Nucleus accumbens (tissue), 56 donors: ENCODE data around the gene SBF1.

Experiments used
- DNase-seq, 56 donors: peaks; one replicate each; lab custom pipeline; 2025; lab: John Stamatoyannopoulos, UW

The SBF1 gene

GRCh38 chr22:50486561-50487289, 11.9 kb upstream of the SBF1 start, which contains the start of gene MIOX:
Gene MIOX (plus strand): TSS chr22:50486859. CDS start chr22:50486898, 39 bp downstream.
- DNase-seq = no peak

GRCh38 chr22:50485221-50486131, 10.6 kb upstream of the SBF1 start:
- DNase-seq = no peak

- no peak for DNase-seq
Measured at GRCh38 chr22:50483977-50484853, 9.4 kb upstream of the SBF1 start.

GRCh38 chr22:50483556-50483955, 8.7 kb upstream of the SBF1 start:
- DNase-seq = no peak

- no peak for DNase-seq
Measured at GRCh38 chr22:50483106-50483505, 8.3 kb upstream of the SBF1 start.

- no peak for DNase-seq
Measured at GRCh38 chr22:50482107-50483074, 7.6 kb upstream of the SBF1 start.

- peak in 1 of 56 donors; percentile 10 for DNase-seq
Measured at GRCh38 chr22:50481440-50482106, 6.7 kb upstream of the SBF1 start, which contains the start of gene ADM2. Gene ADM2 (plus strand): TSS chr22:50481543. CDS start chr22:50481848, 305 bp downstream.

GRCh38 chr22:50481045-50481439, 6.2 kb upstream of the SBF1 start:
- no peak for DNase-seq

- no peak for DNase-seq
Measured at GRCh38 chr22:50479721-50480120, 4.9 kb upstream of the SBF1 start.

- no peak for DNase-seq
Measured at GRCh38 chr22:50477923-50478322, 3.1 kb upstream of the SBF1 start.

- no peak for DNase-seq
Measured at GRCh38 chr22:50476868-50477267, 2.0 kb upstream of the SBF1 start.

- DNase-seq = no peak
Measured at GRCh38 chr22:50475652-50476002, 792 bp upstream of the SBF1 start.

GRCh38 chr22:50473855-50474671, 772 bp downstream of the SBF1 start:
- peak in 16 of 56 donors; percentile 4 to 41 (median 20) for DNase-seq

GRCh38 chr22:50473088-50473487, 1.7 kb downstream of the SBF1 start:
- no peak for DNase-seq

GRCh38 chr22:50471962-50472361, 2.9 kb downstream of the SBF1 start:
- no peak for DNase-seq

- peak in 46 of 56 donors; percentile 9 to 81 (median 52) for DNase-seq
Measured at GRCh38 chr22:50471197-50471847, 3.5 kb downstream of the SBF1 start.

GRCh38 chr22:50470491-50470890, 4.3 kb downstream of the SBF1 start:
- no peak for DNase-seq
